Fibroblast of mammary gland (primary cell): ENCODE measurements around the gene TIE1.

ENCODE experiments used
- DNase-seq: peaks from one replicate; pipeline ENCODE4 v3.0.0-alpha.2; 2010; ENCODE audit warnings: low read depth
- H3K4me3 ChIP-seq: 2 replicates; pipeline ENCODE4 v1.5.1; 2011; ENCODE audit warnings: low read depth, mild to moderate bottlenecking, low read length, moderate library complexity; ENCODE audit not compliant: control insufficient read depth
- CTCF ChIP-seq: conservative IDR thresholded peaks from 2 replicates; pipeline ENCODE4 v1.5.1; 2011; ENCODE audit warnings: low read depth, low read length, inconsistent platforms; ENCODE audit not compliant: control insufficient read depth, insufficient read depth

Gene TIE1

DNA sequence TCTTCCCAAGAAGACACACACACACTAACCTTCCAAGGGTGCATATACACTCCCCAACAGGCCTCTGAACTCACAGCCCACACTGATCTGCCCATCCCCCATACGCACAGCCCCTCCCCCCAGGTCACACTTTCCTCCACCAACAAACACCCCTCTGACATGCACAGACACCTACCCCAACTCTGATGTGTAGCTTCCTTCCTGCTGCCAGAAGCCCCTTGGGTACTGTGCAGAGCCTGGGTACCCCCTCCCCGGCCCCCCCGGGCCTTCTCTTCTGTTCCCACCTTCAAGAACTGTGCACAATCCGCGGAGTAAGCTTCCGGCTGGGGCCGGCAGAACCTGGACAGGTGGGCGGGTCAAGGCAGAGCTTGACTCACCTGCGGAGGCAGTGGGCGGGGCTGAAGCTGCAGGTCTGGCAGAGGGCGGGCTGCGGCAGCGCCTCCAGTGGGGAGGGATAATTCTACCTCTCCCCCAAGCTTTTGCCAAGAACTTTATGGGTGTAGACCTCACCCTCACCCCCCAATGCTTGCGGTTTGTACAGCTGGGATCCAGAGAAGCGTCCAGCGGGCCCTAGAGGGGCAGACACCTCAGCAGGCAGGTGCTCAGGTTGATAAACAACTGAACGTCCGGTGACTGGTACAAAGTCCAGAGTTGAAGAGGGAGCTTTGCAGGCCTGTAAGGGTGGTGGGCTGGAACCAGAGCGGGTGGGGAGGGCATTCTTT lies 15.4 kb upstream of the TIE1 start, which contains the start of gene C1orf210:
Gene C1orf210 (minus strand): TSS at position 313 of the 722 bp plus-strand sequence. CDS start 2,311 bp downstream, outside the sequence.
- H3K4me3 ChIP-seq: no peak within 1 kb of the TSS
- TF ChIP-seq CTCF: no peak

DNA sequence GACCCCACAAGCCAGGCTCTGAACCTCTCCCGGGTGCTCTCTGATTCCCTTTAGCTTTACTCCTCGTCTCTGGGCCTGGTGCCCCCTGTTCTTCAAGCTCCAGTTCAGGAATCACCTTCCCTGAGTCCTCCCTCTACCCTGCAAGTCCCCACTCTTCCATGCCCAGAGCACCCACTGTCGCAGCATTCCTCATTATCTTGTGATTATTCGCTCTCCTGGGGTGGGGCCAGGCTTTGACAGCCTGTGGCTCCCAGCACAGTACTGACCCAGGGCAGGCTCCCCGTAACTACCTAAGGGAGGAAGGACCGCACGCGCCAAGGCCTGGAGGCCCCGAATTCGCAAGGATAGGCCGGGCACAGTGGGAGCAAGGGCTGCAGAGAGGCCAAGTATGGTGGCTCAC lies 14.7 kb upstream of the TIE1 start:
- no peak overlapping the region for H3K4me3 ChIP-seq
- no peak for DNase-seq
- TF ChIP-seq CTCF: no peak

More for the DNA sequence above, 15.4 kb upstream of the TIE1 start, which contains the start of gene C1orf210:
- no peak for DNase-seq

GRCh38 chr1:43286533-43286932 lies 14.2 kb upstream of the TIE1 start:
- no peak for DNase-seq
- no peak for TF ChIP-seq CTCF
- no peak overlapping the region for H3K4me3 ChIP-seq

DNA sequence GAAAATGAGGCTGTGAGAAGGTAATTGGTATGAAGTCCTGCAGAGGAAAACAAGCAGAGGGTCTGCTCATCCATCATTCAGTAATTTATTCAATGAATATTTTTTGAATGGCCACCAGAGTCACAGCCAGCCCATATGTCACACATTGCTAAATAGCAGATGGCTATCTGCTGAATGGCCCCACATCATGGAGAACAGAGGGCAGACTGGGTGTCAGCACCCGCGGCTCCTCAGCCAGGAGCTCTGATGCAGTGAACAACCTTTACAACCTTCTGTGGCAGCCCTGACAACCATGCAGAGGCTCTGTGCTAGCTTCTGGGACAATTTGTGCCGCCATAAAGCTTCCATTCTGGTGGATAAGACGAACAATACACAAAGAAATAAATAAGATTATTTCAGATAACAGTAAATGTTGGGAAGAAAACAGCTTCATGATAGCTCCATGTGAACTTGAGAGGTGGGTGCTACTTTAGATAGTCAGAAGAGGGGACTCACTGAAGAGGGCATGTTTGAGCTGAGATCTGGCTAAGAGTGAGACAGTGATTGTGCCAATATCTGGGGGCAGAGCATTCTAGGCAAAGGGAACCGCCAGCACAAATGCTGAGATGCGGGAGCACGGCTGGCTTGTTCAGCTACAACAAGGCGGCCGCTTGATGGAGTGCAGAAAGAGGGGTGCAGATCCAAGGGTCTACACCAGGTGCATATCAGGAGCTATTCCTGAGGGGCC lies 12.6 kb upstream of the TIE1 start:
- H3K4me3 ChIP-seq: no peak overlapping the region
- no peak for TF ChIP-seq CTCF
- no peak for DNase-seq

GRCh38 chr1:43288785-43289706 lies 11.7 kb upstream of the TIE1 start:
- no peak overlapping the region for H3K4me3 ChIP-seq
- no peak for DNase-seq

More at GRCh38 chr1:43288785-43289706, 11.7 kb upstream of the TIE1 start:
- no peak for TF ChIP-seq CTCF
